H1 (cell line): ENCODE results near the gene TOMM40. TPM values are rescaled to one million over a fixed set of nuclear protein-coding genes. Genes with fewer than 3 reads are reported as not detected.
A peak's percentile ranks its signal among the peaks of the same experiment; 100 is the strongest.

Experiments used
- CTCF ChIA-PET: fragments of 300-600 bp; sonication (Branson Sonifier 250); formaldehyde crosslinking; loops from one replicate; lab custom pipeline; 2021; ENCODE audit not compliant: partially characterized antibody; lab: Charles Lee
- POLR2A ChIA-PET: fragments of 300-600 bp; sonication (Branson Sonifier 250); formaldehyde crosslinking; loops from one replicate; lab custom pipeline; 2021; ENCODE audit warnings: inconsistent platforms; ENCODE audit not compliant: partially characterized antibody; lab: Charles Lee
- DNase-seq, 2 experiments: peaks; one replicate each; pipeline versions ENCODE4 v3.0.0 to v3.0.0-alpha.2; 2010 to 2022; ENCODE audit warnings: low spot score in 2 of 2, low read depth in 1 of 2, mixed read lengths in 1 of 2
- FAIRE-seq: peaks from 2 replicates; lab custom pipeline; 2011; peaks lifted over from hg19 to GRCh38; lab: Jason Lieb, UNC
- H2AFZ ChIP-seq: 2 replicates; pipeline ENCODE4 v1.8.1; 2012; ENCODE audit warnings: low read length, inconsistent platforms
- H2AK5ac ChIP-seq: 2 replicates; pipeline ENCODE4 v1.6.1; 2013; ENCODE audit warnings: low read depth, low read length
- H2BK120ac ChIP-seq: replicated peaks from 2 replicates; pipeline ENCODE3; 2013; ENCODE audit warnings: low read depth, low read length, inconsistent platforms
- H2BK12ac ChIP-seq: 2 replicates; pipeline ENCODE4 v1.6.1; 2013; ENCODE audit warnings: low read depth, low read length
- H2BK15ac ChIP-seq: 2 replicates; pipeline ENCODE4 v1.6.1; 2013; ENCODE audit warnings: low read length
- H2BK20ac ChIP-seq: 2 replicates; pipeline ENCODE4 v1.6.1; 2013; ENCODE audit warnings: low read length
- H2BK5ac ChIP-seq: 2 replicates; pipeline ENCODE4 v1.6.1; 2013; ENCODE audit warnings: low read depth, low read length
- H3K14ac ChIP-seq: 2 replicates; pipeline ENCODE4 v1.6.1; 2013; ENCODE audit warnings: inconsistent platforms; ENCODE audit not compliant: insufficient read length
- H3K18ac ChIP-seq: 2 replicates; pipeline ENCODE4 v1.6.1; 2013; ENCODE audit warnings: low read length; ENCODE audit errors: extremely low read depth
- H3K23ac ChIP-seq: 2 replicates; pipeline ENCODE4 v1.6.1; 2013; ENCODE audit warnings: inconsistent platforms; ENCODE audit not compliant: insufficient read length
- H3K23me2 ChIP-seq: 2 replicates; pipeline ENCODE4 v1.6.1; 2013; ENCODE audit warnings: low read depth, low read length
- H3K27ac ChIP-seq: 2 replicates; pipeline ENCODE4 v1.6.1; 2011; ENCODE audit warnings: low read depth, low read length, inconsistent platforms
- H3K27me3 ChIP-seq, 4 experiments: replicated peaks in 1 of 4; 1 replicate in 1 of 4; 2 replicates in 3 of 4; pipeline versions ENCODE4 v1.6.1 to v1.8.1; 2011 to 2013; ENCODE audit warnings: low read length in 3 of 4, mild to moderate bottlenecking in 3 of 4, inconsistent platforms in 2 of 4, mixed read lengths in 2 of 4, moderate library complexity in 1 of 4; ENCODE audit not compliant: control insufficient read depth in 3 of 4, insufficient read depth in 3 of 4; ENCODE audit errors: extremely low read depth in 1 of 4
- H3K36me3 ChIP-seq, 4 experiments: 2 replicates each; pipeline versions ENCODE4 v1.6.1 to v1.8.1; 2011 to 2013; ENCODE audit warnings: mild to moderate bottlenecking in 4 of 4, low read length in 3 of 4, moderate library complexity in 2 of 4, control low read depth in 1 of 4, inconsistent platforms in 1 of 4; ENCODE audit not compliant: insufficient read depth in 4 of 4, control insufficient read depth in 2 of 4
- H3K4ac ChIP-seq: replicated peaks from 2 replicates; pipeline ENCODE3; 2013; ENCODE audit warnings: low read length, low read depth, mixed read lengths, inconsistent platforms; ENCODE audit not compliant: insufficient read length
- H3K4me1 ChIP-seq, 4 experiments: replicated peaks in 1 of 4; 1 replicate in 1 of 4; 2 replicates in 3 of 4; pipeline versions ENCODE4 v1.6.1 to v1.8.1; 2011 to 2013; ENCODE audit warnings: low read length in 3 of 4, inconsistent platforms in 2 of 4, mixed read lengths in 1 of 4; ENCODE audit not compliant: insufficient read depth in 4 of 4, control insufficient read depth in 3 of 4
- H3K4me2 ChIP-seq, 2 experiments: 2 replicates each; pipeline versions ENCODE4 v1.6.1 to v1.8.1; 2011 to 2013; ENCODE audit warnings: low read depth in 2 of 2, low read length in 2 of 2, control low read depth in 1 of 2, inconsistent platforms in 1 of 2, mild to moderate bottlenecking in 1 of 2; ENCODE audit not compliant: insufficient read depth in 1 of 2
- H3K4me3 ChIP-seq, 4 experiments: fragments of 200-600, 300-600 bp in 1 of 4; sonication (generic), shearing (Covaris generic), sonication (Bioruptor Twin) in 1 of 4; 2 replicates each; pipeline versions ENCODE4 v1.5.1 to v1.8.1; 2011 to 2016; ENCODE audit warnings: low read length in 4 of 4, low read depth in 3 of 4, control low read depth in 2 of 4, inconsistent platforms in 2 of 4, mild to moderate bottlenecking in 2 of 4, mixed read lengths in 1 of 4, moderate library complexity in 1 of 4; ENCODE audit not compliant: insufficient read depth in 2 of 4; ENCODE audit errors: extremely low read depth in 1 of 4
- H3K56ac ChIP-seq: replicated peaks from 2 replicates; pipeline ENCODE3; 2013; ENCODE audit warnings: low read depth, mild to moderate bottlenecking, mixed read lengths, low read length, inconsistent platforms; ENCODE audit not compliant: insufficient read length
- H3K79me1 ChIP-seq: 2 replicates; pipeline ENCODE4 v1.6.1; 2013; ENCODE audit warnings: low read depth, low read length, control low read depth
- H3K79me2 ChIP-seq, 2 experiments: 2 replicates each; pipeline versions ENCODE4 v1.6.1 to v1.8.1; 2012 to 2013; ENCODE audit warnings: low read length in 2 of 2, mild to moderate bottlenecking in 2 of 2, inconsistent platforms in 1 of 2; ENCODE audit not compliant: insufficient read depth in 2 of 2, control insufficient read depth in 1 of 2
- H3K9ac ChIP-seq, 4 experiments: replicated peaks in 1 of 4; 1 replicate in 1 of 4; 2 replicates in 3 of 4; pipeline versions ENCODE4 v1.6.1 to v1.8.1; 2011 to 2013; ENCODE audit warnings: low read depth in 3 of 4, low read length in 3 of 4, control low read depth in 2 of 4, mild to moderate bottlenecking in 2 of 4, moderate library complexity in 2 of 4, inconsistent platforms in 1 of 4; ENCODE audit errors: extremely low read depth in 1 of 4
- H3K9me3 ChIP-seq, 2 experiments: 2 replicates each; pipeline versions ENCODE4 v1.6.1 to v1.8.1; 2012 to 2013; ENCODE audit warnings: mild to moderate bottlenecking in 2 of 2, moderate library complexity in 2 of 2, control low read depth in 1 of 2, inconsistent platforms in 1 of 2, low read depth in 1 of 2, low read length in 1 of 2, mixed read lengths in 1 of 2; ENCODE audit not compliant: insufficient read depth in 2 of 2
- H4K20me1 ChIP-seq, 2 experiments: replicated peaks in 1 of 2; 2 replicates each; pipeline versions ENCODE3 to v1.8.1; 2011 to 2013; ENCODE audit warnings: inconsistent platforms in 2 of 2, low read length in 2 of 2, mild to moderate bottlenecking in 1 of 2; ENCODE audit not compliant: insufficient read depth in 2 of 2, control insufficient read depth in 1 of 2
- H4K5ac ChIP-seq: 2 replicates; pipeline ENCODE4 v1.6.1; 2013; ENCODE audit warnings: low read length, low read depth, mixed read lengths, inconsistent platforms; ENCODE audit not compliant: insufficient read length
- H4K8ac ChIP-seq: 2 replicates; pipeline ENCODE4 v1.8.0; 2013; ENCODE audit warnings: mild to moderate bottlenecking, moderate library complexity, low read length, inconsistent platforms; ENCODE audit not compliant: insufficient read depth; ENCODE audit errors: extremely low read depth
- H4K91ac ChIP-seq: replicated peaks from 2 replicates; pipeline ENCODE3; 2013; ENCODE audit warnings: low read length, mixed read lengths, inconsistent platforms; ENCODE audit not compliant: insufficient read length
- FOSL1 ChIP-seq: IDR thresholded peaks from 2 replicates; pipeline ENCODE4 v1.6.1; 2011; ENCODE audit warnings: mild to moderate bottlenecking, low read depth, low read length, moderate library complexity; ENCODE audit not compliant: insufficient read depth
- HDAC2 ChIP-seq, 2 experiments: fragments of 300-600 bp in 1 of 2; sonication (generic) in 1 of 2; IDR thresholded peaks; 2 replicates each; pipeline ENCODE4 v1.6.1; 2011 to 2012; ENCODE audit warnings: low read depth in 2 of 2, low read length in 2 of 2, mild to moderate bottlenecking in 2 of 2, moderate library complexity in 2 of 2, borderline replicate concordance in 1 of 2, inconsistent platforms in 1 of 2
- POLR2A ChIP-seq, 2 experiments: IDR thresholded peaks; 1 replicate in 1 of 2; 2 replicates in 1 of 2; pipeline ENCODE4 v1.6.1; 2011; ENCODE audit warnings: low read depth in 2 of 2, low read length in 2 of 2, mild to moderate bottlenecking in 2 of 2; ENCODE audit errors: control extremely low read depth in 1 of 2
- POLR2AphosphoS5 ChIP-seq: IDR thresholded peaks from 2 replicates; pipeline ENCODE4 v1.6.1; 2011; ENCODE audit warnings: low read depth, low read length
- RAD21 ChIP-seq, 2 experiments: IDR thresholded peaks in 1 of 2; conservative IDR thresholded peaks in 1 of 2; 2 replicates each; pipeline ENCODE4 v1.6.1; 2011; ENCODE audit warnings: low read depth in 2 of 2, low read length in 2 of 2, improper control_type of control experiment in 1 of 2, inconsistent platforms in 1 of 2, mild to moderate bottlenecking in 1 of 2, moderate library complexity in 1 of 2
- RBBP5 ChIP-seq: IDR thresholded peaks from 2 replicates; pipeline ENCODE4 v1.7.1; 2012; ENCODE audit warnings: low read depth, mild to moderate bottlenecking, inconsistent platforms, low read length, moderate library complexity, borderline replicate concordance
- SIX5 ChIP-seq: IDR thresholded peaks from 2 replicates; pipeline ENCODE4 v1.6.1; 2011; ENCODE audit warnings: mild to moderate bottlenecking, low read depth, low read length
- SUZ12 ChIP-seq: fragments of 200-600 bp; sonication (generic); IDR thresholded peaks from 2 replicates; pipeline ENCODE4 v1.6.1; 2012; ENCODE audit warnings: mild to moderate bottlenecking, inconsistent platforms, low read length, moderate library complexity, mixed read lengths
- TAF1 ChIP-seq: IDR thresholded peaks from 2 replicates; pipeline ENCODE4 v1.6.1; 2011; ENCODE audit warnings: mild to moderate bottlenecking, low read depth, low read length
- TAF7 ChIP-seq: optimal IDR thresholded peaks from 2 replicates; pipeline ENCODE3; 2011; ENCODE audit warnings: low read depth, mild to moderate bottlenecking, inconsistent platforms, low read length, moderate library complexity, borderline replicate concordance
- WGBS, 2 experiments: shearing (Covaris generic) in 1 of 2; methylation state at CpG; one replicate each; pipeline versions ENCODE4 v1.1.6 to v1.1.7; 2013 to 2015; ENCODE audit warnings: low lambda C conversion rate in 2 of 2, mixed read lengths in 2 of 2, inconsistent platforms in 1 of 2, low coverage in 1 of 2, missing lambda C conversion rate in 1 of 2; ENCODE audit not compliant: insufficient replicate concordance in 2 of 2, insufficient coverage in 1 of 2, insufficient read length in 1 of 2; ENCODE audit errors: extremely low coverage in 1 of 2, missing lambda C conversion rate in 1 of 2; 5-methylcytosine and 5-hydroxymethylcytosine counted together
- polyA plus RNA-seq, 7 experiments: library from polyadenylated mRNA; depleted of rRNA in 3 of 7; stranded (reverse) in 5 of 7; unstranded in 2 of 7; fragments of >200 nt in 5 of 7; fragments of 200-250 nt in 2 of 7; gene quantifications; 1 replicate in 5 of 7; 2 replicates in 1 of 7; 4 replicates in 1 of 7; pipeline versions ENCODE4 v1.2.1 to v1.2.3, GENCODE V29; 2011 to 2013; ENCODE audit warnings: missing spikeins in 2 of 7, mixed read lengths in 2 of 7
- total RNA-seq: library from RNA; stranded (reverse); fragmentation: NEBNext Ultra II Directional; extraction: Animal tissue kit (Norgen Biotek cat#: 25700); gene quantifications from 2 replicates; pipeline ENCODE4 v1.2.1, GENCODE V29; 2021

The TOMM40 gene
- total and polyA plus RNA-seq, 2 of the 8 experiments (the other 6 are each of a cell fraction or from before 2014, with no cell fraction given), result 154 to 179 TPM

- Histone ChIP-seq H3K9me3 (no peaks in the 10 kb centered on the region), H4K5ac (peak overlapping the region; percentile 61), H3K4me1 (peaks cover 14 to 24% (median 16%) of the 10 kb centered on the region in 4 experiments), H3K4me3 (peak overlapping the region; percentile 77 to 98 (median 92)), H3K23me2 (peaks cover 18% of the 10 kb centered on the region), H2BK120ac (peak overlapping the region; percentile 62), H3K79me1 (peaks cover 13% of the 10 kb centered on the region), H3K18ac (peak overlapping the region; percentile 93), H3K27ac (peak overlapping the region; percentile 92), H4K20me1 (peaks cover 18 to 27% of the 10 kb centered on the region in 2 experiments), H4K8ac (peak overlapping the region; percentile 81; the same call in 1 of the 2 replicates), H3K4ac (peak overlapping the region; percentile 58), H2BK12ac (peak overlapping the region; percentile 84; the same call in 1 of the 2 replicates), H3K14ac (no peak overlapping the region), H2AFZ (no peak overlapping the region), H2BK15ac (no peak overlapping the region), H2AK5ac (0 out of 2 replicates have a peak overlapping the region, but pooled peaks have one; percentile 65), H3K79me2 (peaks cover 19 to 55% of the 10 kb centered on the region in 2 experiments), H3K9ac (peak overlapping the region; percentile 83 to 90 (median 88)), H3K4me2 (peak overlapping the region; percentile 85 to 95), H2BK5ac (peak overlapping the region; percentile 88), H4K91ac (peak overlapping the region; percentile 72), H3K36me3 (no peaks in the 10 kb centered on the region), H3K56ac (peak overlapping the region; percentile 87), H3K27me3 (no peaks in the 10 kb centered on the region), H2BK20ac (peak overlapping the region; percentile 32; the same call in 1 of the 2 replicates), H3K23ac (no peak overlapping the region)
- DNase-seq, result peak in 1 of 2 experiments; percentile 78
- FAIRE-seq, result no peak
- ChIA-PET POLR2A (interaction anchor here (0.6 to 6.6 kb wide), 25 partner anchors 11 to 231 kb away, joined by 3 to 65 read pairs (median 5); partner anchors contain the start of genes APOE, BCAM, GEMIN7 and TOMM40), CTCF (interaction anchor here (0.9 to 2.5 kb wide), 12 partner anchors 17 to 340 kb away, joined by 3 to 19 read pairs (median 4); partner anchors contain the start of genes BCAM and CBLC)
- WGBS, 2 experiments, result 1% methylated on average over 35 of the region's 47 CpGs; no CpG with 5 or more reads in 1 of the 2 experiments
- TF ChIP-seq SUZ12 (no peak), POLR2AphosphoS5 (peak; percentile 59), TAF1 (peak; percentile 62; the same call in 1 of the 2 replicates), HDAC2 (IDR thresholded peaks at IDR 0.05; ENCODE audit: borderline replicate concordance in 1 of 2, low read depth in 2 of 2, low read length in 2 of 2) (0 out of 4 replicates have a peak, but pooled peaks of 1 of the 2 experiments have one; percentile 42), FOSL1 (no peak), TAF7 (peak; percentile 25), POLR2A (IDR thresholded peaks at IDR 0.05; ENCODE audit: control extremely low read depth in 1 of 2, low read depth in 2 of 2, low read length in 2 of 2) (peak; percentile 47 to 55; a peak in 2 of 3 replicates), RAD21 (IDR thresholded peaks at IDR 0.05 in 1 of 2, conservative IDR thresholded peaks at IDR 0.05 in 1 of 2; ENCODE audit: low read depth in 2 of 2, low read length in 2 of 2) (no peak), RBBP5 (no peak), SIX5 (no peak)
Measured at GRCh38 chr19:44847144-44848035, 43.7 kb upstream of the TOMM40 start.
